Left ventricle myocardium inferior (tissue), 1 donor: ENCODE measurements around the gene APOBEC3B. TPM values are rescaled to one million over a fixed set of nuclear protein-coding genes. Genes with fewer than 3 reads are reported as not detected.
A peak's percentile ranks its signal among the peaks of the same experiment; 100 is the strongest.
"Not testable (repeated sequence)": the region's sequence is repeated elsewhere in the genome, so short reads cannot be mapped to it uniquely, and the experiment has no call there.

Source experiments
- DNase-seq: peaks from one replicate; pipeline ENCODE4 v3.0.0-alpha.2; 2020
- H3K27ac ChIP-seq: fragments of 200-600 bp; replicated peaks from 2 replicates; pipeline ENCODE4 v1.8.0; 2021
- H3K27me3 ChIP-seq: fragments of 200-600 bp; 2 replicates; pipeline ENCODE4 v1.8.0; 2021; ENCODE audit warnings: low read depth
- H3K36me3 ChIP-seq: fragments of 200-600 bp; 2 replicates; pipeline ENCODE4 v1.8.0; 2021
- H3K4me1 ChIP-seq: fragments of 200-600 bp; 2 replicates; pipeline ENCODE4 v1.8.0; 2021
- H3K4me3 ChIP-seq: fragments of 200-600 bp; 2 replicates; pipeline ENCODE4 v1.8.0; 2021; ENCODE audit warnings: mild to moderate bottlenecking, moderate library complexity
- H3K9me3 ChIP-seq: fragments of 200-600 bp; replicated peaks from 2 replicates; pipeline ENCODE4 v1.8.0; 2021
- CTCF ChIP-seq: fragments of 200-600 bp; IDR thresholded peaks from 2 replicates; pipeline ENCODE4 v1.8.0; 2021; ENCODE audit warnings: antibody characterized with exemption, mild to moderate bottlenecking, borderline replicate concordance
- intact Hi-C: fragments of 100-400 bp; cut with micrococcal nuclease; formaldehyde crosslinking; loops from one replicate; pipeline ENCODE4 v1.11.0; 2022
- total RNA-seq: library from RNA; stranded (reverse); fragmentation: NEBNext Ultra II Directional; extraction: Animal tissue kit (Norgen Biotek cat#: 25700); gene quantifications from one replicate; pipeline ENCODE4 v1.2.1, GENCODE V29; 2021
- donor health status: DM: no; HTN: yes; CAD: no; lungs with severe emphysema.

The APOBEC3B gene
- total RNA-seq, 1 donor from 2014 or later: 0.52 TPM

- TF ChIP-seq CTCF: no peak
- H3K4me3 ChIP-seq: no peak overlapping the region
- H3K27me3 ChIP-seq: no peaks in the 10 kb centered on the region
- intact Hi-C loops: no loop called here
- no peak overlapping the region for H3K27ac ChIP-seq
- DNase-seq: no peak
- no peaks in the 10 kb centered on the region for H3K9me3 ChIP-seq
- H3K4me1 ChIP-seq: peaks cover 48% of the 10 kb centered on the region
- no peaks in the 10 kb centered on the region for H3K36me3 ChIP-seq
These were observed 35.6 kb downstream of the APOBEC3B start for GRCh38 chr22:39017596-39018365.

- DNase-seq, H3K27me3 ChIP-seq, H3K9me3 ChIP-seq, H3K36me3 ChIP-seq, intact Hi-C loops: not testable (repeated sequence)
- Histone ChIP-seq H3K27ac (peak overlapping the region; percentile 85), H3K4me3 (peak overlapping the region; percentile 66), H3K4me1 (peaks cover 31% of the 10 kb centered on the region)
These were observed 38.0 kb downstream of the APOBEC3B start for GRCh38 chr22:39020021-39020651.

GRCh38 chr22:39021552-39022250 lies 39.6 kb downstream of the APOBEC3B start:
- Histone ChIP-seq H3K27me3 (no peaks in the 10 kb centered on the region), H3K4me1 (peaks cover 26% of the 10 kb centered on the region), H3K27ac (peak overlapping the region; percentile 85), H3K9me3 (no peaks in the 10 kb centered on the region), H3K36me3 (no peaks in the 10 kb centered on the region), H3K4me3 (peak overlapping the region; percentile 66)
- DNase-seq: no peak
- intact Hi-C loops: no loop called here
- no peak for TF ChIP-seq CTCF

GRCh38 chr22:39024519-39025308 lies 42.6 kb downstream of the APOBEC3B start:
- Histone ChIP-seq H3K27ac (no peak overlapping the region), H3K4me1 (peaks cover 25% of the 10 kb centered on the region), H3K36me3 (no peaks in the 10 kb centered on the region), H3K4me3 (no peak overlapping the region), H3K9me3 (no peaks in the 10 kb centered on the region), H3K27me3 (no peaks in the 10 kb centered on the region)
- no peak for DNase-seq
- intact Hi-C loops: no loop called here
- TF ChIP-seq CTCF: no peak

- peaks cover 9% of the 10 kb centered on the region for H3K4me1 ChIP-seq
- no peaks in the 10 kb centered on the region for H3K9me3 ChIP-seq
- no peak overlapping the region for H3K4me3 ChIP-seq
- intact Hi-C loops: no loop called here
- H3K27me3 ChIP-seq: no peaks in the 10 kb centered on the region
- no peak for TF ChIP-seq CTCF
- H3K27ac ChIP-seq: no peak overlapping the region
- no peaks in the 10 kb centered on the region for H3K36me3 ChIP-seq
- DNase-seq: no peak
These were observed 44.5 kb downstream of the APOBEC3B start for GRCh38 chr22:39026509-39027150.
